Skin epidermis (tissue), 12 donors: ENCODE data around the gene TMEM119.

Experiments
- H3K27ac ChIP-seq, 21 experiments: fragments of 200-600 bp; sonication (generic) in 11 of 21; one replicate each; pipeline ENCODE4 v1.5.0; 2020; ENCODE audit warnings: mild to moderate bottlenecking in 3 of 21, inconsistent platforms in 2 of 21, moderate library complexity in 2 of 21
- H3K4me3 ChIP-seq, 7 experiments: fragments of 200-600 bp; sonication (generic) in 2 of 7; one replicate each; pipeline ENCODE4 v1.5.0; 2020; ENCODE audit warnings: inconsistent platforms in 2 of 7, mild to moderate bottlenecking in 2 of 7, moderate library complexity in 1 of 7

The TMEM119 gene

GRCh38 chr12:108597559-108598471, at the start of gene TMEM119:
Gene TMEM119, minus strand, starts transcription at chr12:108598084. Its CDS starts 5,701 bp downstream, at chr12:108592383.
- peak within 1 kb of the TSS in 17 of 21 experiments; percentile 3 to 90 (median 62) for H3K27ac ChIP-seq
- H3K4me3 ChIP-seq = peak within 1 kb of the TSS; percentile 27 to 40 (median 34)

GRCh38 chr12:108646600-108647579, 49.0 kb upstream of the TMEM119 start:
- Histone ChIP-seq H3K4me3 (no peak overlapping the region), H3K27ac (peak overlapping the region in 4 of 21 experiments; percentile 17 to 65 (median 22))

GRCh38 chr12:108645686-108646599, 48.1 kb upstream of the TMEM119 start:
- Histone ChIP-seq H3K4me3 (no peak overlapping the region), H3K27ac (peak overlapping the region in 5 of 21 experiments; percentile 12 to 65 (median 21))

GRCh38 chr12:108644811-108645120, 46.9 kb upstream of the TMEM119 start:
- Histone ChIP-seq H3K27ac (peak overlapping the region in 11 of 21 experiments; percentile 2 to 68 (median 27)), H3K4me3 (no peak overlapping the region)

- Histone ChIP-seq H3K27ac (peak overlapping the region in 14 of 21 experiments; percentile 0 to 68 (median 21)), H3K4me3 (no peak overlapping the region)
Observed at GRCh38 chr12:108643941-108644810, 46.3 kb upstream of the TMEM119 start.

GRCh38 chr12:108642899-108643654, 45.2 kb upstream of the TMEM119 start:
- no peak overlapping the region for H3K4me3 ChIP-seq
- H3K27ac ChIP-seq = peak overlapping the region in 7 of 21 experiments; percentile 2 to 56 (median 29)

- peak overlapping the region in 9 of 21 experiments; percentile 13 to 61 (median 32) for H3K27ac ChIP-seq
- no peak overlapping the region for H3K4me3 ChIP-seq
Observed at GRCh38 chr12:108642269-108642870, 44.5 kb upstream of the TMEM119 start.

GRCh38 chr12:108641446-108642268, 43.8 kb upstream of the TMEM119 start:
- Histone ChIP-seq H3K4me3 (no peak overlapping the region), H3K27ac (peak overlapping the region in 14 of 21 experiments; percentile 9 to 61 (median 33))

- H3K4me3 ChIP-seq = no peak overlapping the region
- peak overlapping the region in 5 of 21 experiments; percentile 24 to 61 (median 40) for H3K27ac ChIP-seq
Observed at GRCh38 chr12:108640802-108641445, 43.0 kb upstream of the TMEM119 start.

GRCh38 chr12:108638997-108639822, 41.3 kb upstream of the TMEM119 start:
- Histone ChIP-seq H3K27ac (peak overlapping the region in 17 of 21 experiments; percentile 4 to 97 (median 43)), H3K4me3 (no peak overlapping the region)

- peak overlapping the region in 20 of 21 experiments; percentile 2 to 97 (median 44) for H3K27ac ChIP-seq
- no peak overlapping the region for H3K4me3 ChIP-seq
Observed at GRCh38 chr12:108638141-108638827, 40.4 kb upstream of the TMEM119 start.

- no peak overlapping the region for H3K4me3 ChIP-seq
- peak overlapping the region in 15 of 21 experiments; percentile 28 to 97 (median 52) for H3K27ac ChIP-seq
Observed at GRCh38 chr12:108637222-108637971, 39.5 kb upstream of the TMEM119 start.
